Gastrocnemius medialis (tissue), 4 donors: ENCODE results near the gene HOXB6. TPM values are rescaled to one million over a fixed set of nuclear protein-coding genes. Genes with fewer than 3 reads are reported as not detected.

Experiments used
- ATAC-seq, 2 donors: fragments of 150-250 bp; one replicate each; pipeline ENCODE4 v1.9.1; 2016
- DNase-seq, 2 donors: peaks; one replicate each; pipeline ENCODE4 v3.0.0-alpha.2; 2019
- H3K27ac ChIP-seq, 4 donors: fragments of 200-600 bp; sonication (generic); 1 replicate in 1 of 4; 2 replicates in 3 of 4; pipeline ENCODE4 v1.5.1; 2016 to 2018; ENCODE audit warnings: mild to moderate bottlenecking in 2 of 4, moderate library complexity in 1 of 4
- H3K27me3 ChIP-seq, 3 donors: fragments of 200-600 bp; sonication (generic) in 2 of 3; 1 replicate in 1 of 3; 2 replicates in 2 of 3; pipeline versions ENCODE4 v1.5.1 to v1.6.0; 2016 to 2019; ENCODE audit warnings: mild to moderate bottlenecking in 1 of 3, moderate library complexity in 1 of 3
- H3K36me3 ChIP-seq, 2 donors: fragments of 200-600 bp; sonication (generic) in 1 of 2; one replicate each; pipeline ENCODE4 v1.5.1; 2017 to 2018
- H3K4me1 ChIP-seq, 2 donors: fragments of 200-600 bp; sonication (generic) in 1 of 2; one replicate each; pipeline ENCODE4 v1.5.1; 2016 to 2017; ENCODE audit warnings: mild to moderate bottlenecking in 2 of 2
- H3K4me3 ChIP-seq, 4 donors: fragments of 200-600 bp; sonication (generic) in 3 of 4; 1 replicate in 1 of 4; 2 replicates in 3 of 4; pipeline ENCODE4 v1.5.1; 2016 to 2019; ENCODE audit warnings: mild to moderate bottlenecking in 2 of 4
- H3K9me3 ChIP-seq, 3 donors: fragments of 200-600 bp; sonication (generic) in 2 of 3; 1 replicate in 1 of 3; 2 replicates in 2 of 3; pipeline ENCODE4 v1.5.1; 2016 to 2019
- CTCF ChIP-seq, 5 experiments: fragments of 450-650 bp in 3 of 5; fragments of 200-600 bp in 2 of 5; sonication (generic) in 2 of 5; IDR thresholded peaks in 4 of 5; conservative IDR thresholded peaks in 1 of 5; 1 replicate in 4 of 5; 2 replicates in 1 of 5; pipeline ENCODE4 v1.5.1; 2016 to 2019; ENCODE audit warnings: antibody characterized with exemption in 5 of 5, mild to moderate bottlenecking in 3 of 5, moderate library complexity in 3 of 5
- POLR2A ChIP-seq, 2 donors: fragments of 450-650 bp; IDR thresholded peaks; one replicate each; pipeline ENCODE4 v1.6.1; 2017; ENCODE audit warnings: antibody characterized with exemption in 2 of 2, mild to moderate bottlenecking in 2 of 2, moderate library complexity in 2 of 2
- in situ Hi-C, 4 donors: fragments of 200-750 bp; cut with MboI; loops; one replicate each; pipeline versions ENCODE4 v1.15.0 to v1.8.0; 2017; ENCODE audit warnings: low sequenced_read_pairs in 4 of 4
- intact Hi-C: fragments of 100-400 bp; cut with DNase I; formaldehyde crosslinking; loops from one replicate; pipeline ENCODE4 v1.15.1; 2023; ENCODE audit warnings: low total_unique reads
- total RNA-seq, 4 donors: library from RNA; depleted of rRNA; stranded (reverse); fragments of >200 nt; gene quantifications; one replicate each; pipeline versions ENCODE4 v1.1.0 to v1.2.3, GENCODE V29; 2016

Gene HOXB6
- total RNA-seq, 4 donors from 2014 or later = 0.55 to 3.0 (median 1.3) TPM

GRCh38 chr17:48589060-48589830 lies 15.5 kb downstream of the HOXB6 start:
- H3K36me3 ChIP-seq = no peaks in the 10 kb centered on the region
- H3K27me3 ChIP-seq = peaks cover 40 to 72% (median 56%) of the 10 kb centered on the region in 3 donors
- no peaks in the 10 kb centered on the region for H3K9me3 ChIP-seq
- intact Hi-C loops = no loop called here
- ATAC-seq (no peak), DNase-seq (no peak)
- TF ChIP-seq POLR2A (IDR thresholded peaks at IDR 0.05) (no peak), CTCF (IDR thresholded peaks at IDR 0.05 in 4 of 5, conservative IDR thresholded peaks at IDR 0.05 in 1 of 5) (no peak)
- H3K4me1 ChIP-seq = peaks cover 9 to 23% of the 10 kb centered on the region in 2 donors
- H3K27ac ChIP-seq = no peak overlapping the region
- no peak overlapping the region for H3K4me3 ChIP-seq
- in situ Hi-C loops = no loop called here

- no peaks in the 10 kb centered on the region for H3K9me3 ChIP-seq
- no peaks in the 10 kb centered on the region for H3K36me3 ChIP-seq
- H3K4me3 ChIP-seq = no peak overlapping the region
- H3K4me1 ChIP-seq = peaks cover 9 to 20% of the 10 kb centered on the region in 2 donors
- in situ Hi-C loops (no loop called here), intact Hi-C loops (no loop called here)
- TF ChIP-seq CTCF (IDR thresholded peaks at IDR 0.05 in 4 of 5, conservative IDR thresholded peaks at IDR 0.05 in 1 of 5) (no peak), POLR2A (IDR thresholded peaks at IDR 0.05) (no peak)
- H3K27ac ChIP-seq = peak overlapping the region in 1 of 4 donors; percentile 62
- DNase-seq = no peak
- ATAC-seq = no peak
- peaks cover 46 to 65% (median 51%) of the 10 kb centered on the region in 3 donors for H3K27me3 ChIP-seq
Observed at GRCh38 chr17:48588528-48588927, 16.3 kb downstream of the HOXB6 start.

GRCh38 chr17:48588074-48588415 lies 16.7 kb downstream of the HOXB6 start:
- H3K4me3 ChIP-seq = no peak overlapping the region
- in situ Hi-C loops (no loop called here), intact Hi-C loops (no loop called here)
- H3K27ac ChIP-seq = peak overlapping the region; percentile 25 to 64 (median 58)
- no peak for TF ChIP-seq CTCF (IDR thresholded peaks at IDR 0.05 in 4 of 5, conservative IDR thresholded peaks at IDR 0.05 in 1 of 5)
- TF ChIP-seq POLR2A (IDR thresholded peaks at IDR 0.05) = no peak
- peaks cover 45 to 60% (median 51%) of the 10 kb centered on the region in 3 donors for H3K27me3 ChIP-seq
- no peak for ATAC-seq
- H3K4me1 ChIP-seq = peaks cover 9 to 15% of the 10 kb centered on the region in 2 donors
- no peaks in the 10 kb centered on the region for H3K9me3 ChIP-seq
- H3K36me3 ChIP-seq = no peaks in the 10 kb centered on the region
- no peak for DNase-seq

- no peaks in the 10 kb centered on the region for H3K36me3 ChIP-seq
- peaks cover 48 to 55% (median 51%) of the 10 kb centered on the region in 3 donors for H3K27me3 ChIP-seq
- no peaks in the 10 kb centered on the region for H3K9me3 ChIP-seq
- intact Hi-C loops (no loop called here), in situ Hi-C loops (no loop called here)
- ATAC-seq (no peak), DNase-seq (no peak)
- H3K4me3 ChIP-seq = no peak overlapping the region
- H3K27ac ChIP-seq = peak overlapping the region; percentile 25 to 64 (median 58)
- peaks cover 9 to 11% of the 10 kb centered on the region in 2 donors for H3K4me1 ChIP-seq
- TF ChIP-seq CTCF (IDR thresholded peaks at IDR 0.05 in 4 of 5, conservative IDR thresholded peaks at IDR 0.05 in 1 of 5) (no peak), POLR2A (IDR thresholded peaks at IDR 0.05) (no peak)
Observed at GRCh38 chr17:48587276-48588073, 17.3 kb downstream of the HOXB6 start.
